HG03060 (cell line): ENCODE measurements around the gene BTK.

ENCODE experiments used
- ATAC-seq: cut with Tn5 transposase; IDR thresholded peaks from one replicate; pipeline ENCODE4 v1.9.1; 2021; ENCODE audit warnings: low read depth, moderate number of reproducible peaks; ENCODE audit not compliant: unreplicated experiment

Gene BTK

GRCh38 chrX:101394372-101394771 is 8.4 kb upstream of the BTK start:
- no peak for ATAC-seq

GRCh38 chrX:101393530-101394305 is 7.7 kb upstream of the BTK start:
- ATAC-seq, result no peak

- ATAC-seq, result no peak
These were observed 5.8 kb upstream of the BTK start for GRCh38 chrX:101391831-101392230.

- ATAC-seq, result peak; percentile 54
These were observed 4.9 kb upstream of the BTK start, which contains the start of gene RPL36A for GRCh38 chrX:101390664-101391525. Gene RPL36A, plus strand, starts transcription at chrX:101391011. Its CDS starts 33 bp downstream, at chrX:101391044.

GRCh38 chrX:101388604-101389003 is 2.6 kb upstream of the BTK start:
- ATAC-seq, result no peak

- no peak for ATAC-seq
These were observed 523 bp upstream of the BTK start for GRCh38 chrX:101386542-101386885.

- no peak for ATAC-seq
These were observed 836 bp downstream of the BTK start for GRCh38 chrX:101385026-101385684.

- ATAC-seq, result peak; percentile 70
These were observed 2.2 kb downstream of the BTK start for GRCh38 chrX:101383679-101384205.

- ATAC-seq, result no peak
These were observed 8.4 kb downstream of the BTK start for GRCh38 chrX:101377547-101377946.

- peak; percentile 70 for ATAC-seq
These were observed 15.0 kb downstream of the BTK start for GRCh38 chrX:101370888-101371504.

GRCh38 chrX:101369687-101370086 is 16.3 kb downstream of the BTK start:
- no peak for ATAC-seq

GRCh38 chrX:101368800-101369199 is 17.2 kb downstream of the BTK start:
- ATAC-seq, result no peak

- no peak for ATAC-seq
These were observed 20.6 kb downstream of the BTK start for GRCh38 chrX:101365301-101365795.

GRCh38 chrX:101362757-101363156 is 23.2 kb downstream of the BTK start:
- ATAC-seq, result no peak

GRCh38 chrX:101362116-101362515 is 23.9 kb downstream of the BTK start:
- no peak for ATAC-seq

- ATAC-seq, result no peak
These were observed 25.6 kb downstream of the BTK start for GRCh38 chrX:101360390-101360789.

- no peak for ATAC-seq
These were observed 26.0 kb downstream of the BTK start for GRCh38 chrX:101359966-101360365.

- ATAC-seq, result no peak
These were observed 28.7 kb downstream of the BTK start for GRCh38 chrX:101357166-101357795.

GRCh38 chrX:101349193-101349562 is 36.8 kb downstream of the BTK start:
- ATAC-seq, result no peak
